ENCODE measurements around the gene KRTAP10-10.

KRTAP10-10 gene

GRCh38 chr21:44687671-44688070 is 50.5 kb downstream of the KRTAP10-10 start:
- H3K4me3 ChIP-seq: no peak overlapping the region
- H3K27ac ChIP-seq: no peak overlapping the region
- no peaks in the 10 kb centered on the region for H3K36me3 ChIP-seq
- TF ChIP-seq, protein P1, sequence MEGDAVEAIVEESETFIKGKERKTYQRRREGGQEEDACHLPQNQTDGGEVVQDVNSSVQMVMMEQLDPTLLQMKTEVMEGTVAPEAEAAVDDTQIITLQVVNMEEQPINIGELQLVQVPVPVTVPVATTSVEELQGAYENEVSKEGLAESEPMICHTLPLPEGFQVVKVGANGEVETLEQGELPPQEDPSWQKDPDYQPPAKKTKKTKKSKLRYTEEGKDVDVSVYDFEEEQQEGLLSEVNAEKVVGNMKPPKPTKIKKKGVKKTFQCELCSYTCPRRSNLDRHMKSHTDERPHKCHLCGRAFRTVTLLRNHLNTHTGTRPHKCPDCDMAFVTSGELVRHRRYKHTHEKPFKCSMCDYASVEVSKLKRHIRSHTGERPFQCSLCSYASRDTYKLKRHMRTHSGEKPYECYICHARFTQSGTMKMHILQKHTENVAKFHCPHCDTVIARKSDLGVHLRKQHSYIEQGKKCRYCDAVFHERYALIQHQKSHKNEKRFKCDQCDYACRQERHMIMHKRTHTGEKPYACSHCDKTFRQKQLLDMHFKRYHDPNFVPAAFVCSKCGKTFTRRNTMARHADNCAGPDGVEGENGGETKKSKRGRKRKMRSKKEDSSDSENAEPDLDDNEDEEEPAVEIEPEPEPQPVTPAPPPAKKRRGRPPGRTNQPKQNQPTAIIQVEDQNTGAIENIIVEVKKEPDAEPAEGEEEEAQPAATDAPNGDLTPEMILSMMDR (IDR thresholded peaks at IDR 0.05): no peak
- H3K9me3 ChIP-seq: peaks cover 0 to 7% (median 2%) of the 10 kb centered on the region in 3 donors
- intact Hi-C loops (cut with DNase I; ENCODE audit: low total_unique reads): no loop called here
- no peak for DNase-seq
- H3K4me1 ChIP-seq: no peaks in the 10 kb centered on the region
- peaks cover 0 to 29% of the 10 kb centered on the region in 2 donors for H3K27me3 ChIP-seq

Data from tibial artery (tissue), 4 donors.